OCI-LY7 (cell line): Measurements from ENCODE around the gene DNAJC27. TPM values are rescaled to one million over a fixed set of nuclear protein-coding genes. Genes with fewer than 3 reads are reported as not detected.

Experiments
- BruUV-seq: library from RNA; stranded (reverse); fragments of 400-500 nt; replicated peaks from 2 replicates; lab custom pipeline; 2021; lab: Mats Ljungman, UMichigan
- CTCF ChIA-PET: fragments of 300-600 bp; sonication (Branson Sonifier 250); formaldehyde crosslinking; loops from one replicate; lab custom pipeline; 2022; ENCODE audit warnings: antibody characterized with exemption; ENCODE audit not compliant: unreplicated experiment; lab: Charles Lee
- POLR2A ChIA-PET: fragments of 300-600 bp; sonication (Branson Sonifier 250); formaldehyde crosslinking; loops from one replicate; lab custom pipeline; 2022; ENCODE audit warnings: antibody characterized with exemption; lab: Charles Lee
- DNase-seq: peaks from one replicate; pipeline ENCODE4 v3.0.0-alpha.2; 2015; ENCODE audit warnings: low spot score
- H2AFZ ChIP-seq: fragments of 200-600 bp; sonication (generic), shearing (Covaris generic); 2 replicates; pipeline ENCODE4 v1.6.1; 2014; ENCODE audit warnings: mild to moderate bottlenecking, antibody characterized with exemption, low read length, moderate library complexity
- H3K27ac ChIP-seq: fragments of 200-600 bp; sonication (generic); 2 replicates; pipeline ENCODE4 v1.5.1; 2014; ENCODE audit warnings: mixed run types, low read depth, mild to moderate bottlenecking, moderate library complexity, low read length, inconsistent platforms; ENCODE audit not compliant: poor library complexity, severe bottlenecking
- H3K36me3 ChIP-seq: fragments of 200-600 bp; sonication (generic); 2 replicates; pipeline ENCODE4 v1.6.1; 2014; ENCODE audit warnings: mild to moderate bottlenecking, antibody characterized with exemption, low read length, moderate library complexity, mixed read lengths; ENCODE audit not compliant: insufficient read depth
- H3K4me1 ChIP-seq: fragments of 200-600 bp; sonication (generic); 2 replicates; pipeline ENCODE4 v1.5.1; 2014; ENCODE audit warnings: mild to moderate bottlenecking, low read length; ENCODE audit not compliant: insufficient read depth, poor library complexity, severe bottlenecking
- H3K4me2 ChIP-seq: fragments of 200-600 bp; sonication (generic); 2 replicates; pipeline ENCODE4 v1.6.1; 2014; ENCODE audit warnings: mild to moderate bottlenecking, low read length
- H3K4me3 ChIP-seq: fragments of 200-600 bp; sonication (generic); 2 replicates; pipeline ENCODE4 v1.5.1; 2014; ENCODE audit warnings: mild to moderate bottlenecking, low read depth, low read length; ENCODE audit not compliant: poor library complexity, severe bottlenecking
- H3K79me2 ChIP-seq: fragments of 200-600 bp; sonication (generic); 2 replicates; pipeline ENCODE4 v1.6.1; 2016; ENCODE audit warnings: low read depth, mild to moderate bottlenecking, low read length, moderate library complexity, mixed read lengths; ENCODE audit not compliant: insufficient read depth
- H3K9me2 ChIP-seq: fragments of 200-600 bp; sonication (generic); 2 replicates; pipeline ENCODE4 v1.6.1; 2016; ENCODE audit warnings: mild to moderate bottlenecking, low read length, mixed read lengths; ENCODE audit not compliant: insufficient read depth
- H3K9me3 ChIP-seq: fragments of 200-600 bp; sonication (generic); 2 replicates; pipeline ENCODE4 v1.6.1; 2014; ENCODE audit warnings: mild to moderate bottlenecking, mixed run types, low read length, mixed read lengths
- H4K20me1 ChIP-seq: fragments of 200-600 bp; sonication (generic); 2 replicates; pipeline ENCODE4 v1.6.1; 2014; ENCODE audit warnings: mild to moderate bottlenecking, antibody characterized with exemption, low read length, moderate library complexity, mixed read lengths; ENCODE audit not compliant: insufficient read depth
- EZH2phosphoT487 ChIP-seq: fragments of 200-600 bp; sonication (generic); IDR thresholded peaks from 2 replicates; pipeline ENCODE4 v1.6.1; 2018; ENCODE audit warnings: low read depth, borderline replicate concordance, mild to moderate bottlenecking, mixed run types, antibody characterized with exemption, low read length, moderate library complexity, mixed read lengths
- intact Hi-C: fragments of 100-400 bp; cut with micrococcal nuclease; formaldehyde crosslinking; loops from one replicate; pipeline ENCODE4 v1.10.0; 2022; ENCODE audit not compliant: unreplicated experiment
- total RNA-seq, 2 experiments: library from RNA; depleted of rRNA in 1 of 2; stranded (reverse); fragments of >200 nt in 1 of 2; shearing (Covaris generic) in 1 of 2; gene quantifications; 2 replicates each; pipeline ENCODE4 v1.2.3, GENCODE V29; 2014 to 2022
- TF ChIP-seq, protein P1 (sequence below): fragments of 200-600 bp; sonication (generic); conservative IDR thresholded peaks from 2 replicates; pipeline ENCODE4 v1.5.1; 2014; ENCODE audit warnings: mild to moderate bottlenecking, antibody characterized with exemption, low read length, moderate library complexity, mixed read lengths

The DNAJC27 gene
- total RNA-seq, 2 experiments from 2014 or later, result 3.6 to 6.6 TPM

DNA sequence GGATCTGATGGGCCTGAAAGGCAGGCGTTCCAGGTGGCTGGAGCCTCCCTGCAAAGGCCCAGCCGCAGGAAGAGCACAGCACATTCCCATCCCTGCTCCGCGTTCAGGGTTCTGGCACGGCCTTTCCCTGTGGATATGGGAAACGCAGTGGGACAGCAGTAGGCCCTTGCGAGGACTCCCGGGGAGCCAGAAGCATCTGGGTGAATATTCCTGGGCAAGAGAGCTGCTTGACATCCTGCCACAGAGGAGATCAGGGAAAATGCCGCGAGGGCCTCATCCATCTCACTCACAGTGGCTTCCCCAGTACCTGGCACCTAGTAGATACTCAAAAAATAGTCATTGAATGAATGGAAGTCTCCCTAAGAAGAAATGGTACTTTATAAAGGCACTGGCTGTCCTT lies 48.6 kb downstream of the DNAJC27 start:
- TF ChIP-seq, protein P1, sequence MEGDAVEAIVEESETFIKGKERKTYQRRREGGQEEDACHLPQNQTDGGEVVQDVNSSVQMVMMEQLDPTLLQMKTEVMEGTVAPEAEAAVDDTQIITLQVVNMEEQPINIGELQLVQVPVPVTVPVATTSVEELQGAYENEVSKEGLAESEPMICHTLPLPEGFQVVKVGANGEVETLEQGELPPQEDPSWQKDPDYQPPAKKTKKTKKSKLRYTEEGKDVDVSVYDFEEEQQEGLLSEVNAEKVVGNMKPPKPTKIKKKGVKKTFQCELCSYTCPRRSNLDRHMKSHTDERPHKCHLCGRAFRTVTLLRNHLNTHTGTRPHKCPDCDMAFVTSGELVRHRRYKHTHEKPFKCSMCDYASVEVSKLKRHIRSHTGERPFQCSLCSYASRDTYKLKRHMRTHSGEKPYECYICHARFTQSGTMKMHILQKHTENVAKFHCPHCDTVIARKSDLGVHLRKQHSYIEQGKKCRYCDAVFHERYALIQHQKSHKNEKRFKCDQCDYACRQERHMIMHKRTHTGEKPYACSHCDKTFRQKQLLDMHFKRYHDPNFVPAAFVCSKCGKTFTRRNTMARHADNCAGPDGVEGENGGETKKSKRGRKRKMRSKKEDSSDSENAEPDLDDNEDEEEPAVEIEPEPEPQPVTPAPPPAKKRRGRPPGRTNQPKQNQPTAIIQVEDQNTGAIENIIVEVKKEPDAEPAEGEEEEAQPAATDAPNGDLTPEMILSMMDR, result no peak
- no peak for TF ChIP-seq EZH2phosphoT487
- H3K4me1 ChIP-seq, result peaks cover 17% of the 10 kb centered on the region
- intact Hi-C loops, result loop anchor here (5.0 kb wide), 1 partner anchor 49 kb away; the partner anchor contains the start of gene DNAJC27
- no peaks in the 10 kb centered on the region for H3K9me2 ChIP-seq
- H3K4me3 ChIP-seq, result no peak overlapping the region
- peaks cover 6% of the 10 kb centered on the region; the same call in 1 of the 2 replicates for H3K36me3 ChIP-seq
- H4K20me1 ChIP-seq, result no peaks in the 10 kb centered on the region
- no peak overlapping the region for H2AFZ ChIP-seq
- H3K9me3 ChIP-seq, result no peaks in the 10 kb centered on the region
- no TSS peak for BruUV-seq
- H3K4me2 ChIP-seq, result no peak overlapping the region
- ChIA-PET CTCF (no interaction called here), POLR2A (no interaction called here)
- H3K27ac ChIP-seq, result no peak overlapping the region
- no peak for DNase-seq
- peaks cover 12% of the 10 kb centered on the region for H3K79me2 ChIP-seq

DNA sequence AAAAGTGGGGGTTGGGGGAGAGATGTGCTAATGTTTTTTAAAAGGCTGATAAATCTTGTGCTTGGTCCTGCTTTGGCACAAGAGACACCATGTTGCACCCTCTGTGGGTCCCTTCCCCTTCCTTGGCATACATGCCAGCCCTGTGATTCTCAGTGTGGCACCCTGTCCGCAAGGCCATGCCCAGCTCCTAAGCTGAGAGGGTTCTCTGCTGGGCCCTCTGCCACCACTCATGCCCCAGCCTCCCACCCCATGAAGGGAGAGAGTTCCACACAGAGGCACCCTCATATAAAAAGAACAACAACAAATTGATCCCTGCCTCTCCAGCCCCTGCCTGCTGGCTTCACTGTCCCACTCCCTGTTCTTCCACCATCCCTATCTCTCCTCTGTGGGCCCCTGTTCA lies 49.2 kb downstream of the DNAJC27 start:
- CTCF ChIA-PET, result no interaction called here
- Histone ChIP-seq H3K79me2 (peaks cover 16% of the 10 kb centered on the region), H3K4me1 (peaks cover 22% of the 10 kb centered on the region), H3K4me3 (no peak overlapping the region), H3K4me2 (no peak overlapping the region), H3K36me3 (peaks cover 11% of the 10 kb centered on the region; the same call in 1 of the 2 replicates), H4K20me1 (no peaks in the 10 kb centered on the region), H3K27ac (no peak overlapping the region), H2AFZ (no peak overlapping the region), H3K9me2 (no peaks in the 10 kb centered on the region), H3K9me3 (no peaks in the 10 kb centered on the region)
- intact Hi-C loops, result loop anchor here (5.0 kb wide), 1 partner anchor 50 kb away; the partner anchor contains the start of gene DNAJC27
- DNase-seq, result no peak
- BruUV-seq, result no TSS peak
- POLR2A ChIA-PET, result no interaction called here
- TF ChIP-seq EZH2phosphoT487, result no peak
- TF ChIP-seq, protein P1, result no peak

DNA sequence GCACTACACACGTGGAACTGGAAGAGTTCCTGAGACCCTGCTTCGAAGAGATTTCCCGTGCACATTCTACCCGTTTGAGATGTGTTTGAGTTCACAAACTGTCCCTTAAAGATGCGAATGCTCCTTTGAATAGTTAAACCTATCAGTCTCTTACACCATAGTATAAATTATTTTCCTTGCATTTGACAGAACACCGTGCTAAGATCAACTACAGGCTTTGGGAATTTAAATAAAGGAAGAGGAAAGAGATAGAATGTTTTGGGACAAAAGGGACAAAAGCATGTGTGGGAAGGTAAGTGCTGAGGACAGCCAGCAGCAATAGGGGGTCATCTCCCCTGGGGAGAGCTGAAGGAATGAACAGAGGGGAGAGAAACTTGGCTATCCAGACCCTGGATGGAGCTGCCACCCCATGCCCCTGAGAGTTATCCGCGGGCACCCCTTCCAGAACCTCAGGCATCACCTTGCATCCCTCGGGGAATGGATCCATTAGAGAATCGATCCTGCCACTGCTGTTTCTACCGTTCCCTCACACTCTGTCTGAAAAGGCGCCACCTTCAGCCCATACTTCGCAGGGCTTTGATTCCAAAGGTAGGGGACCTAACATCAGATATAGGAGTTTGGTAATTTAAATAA lies 50.8 kb downstream of the DNAJC27 start:
- BruUV-seq, result no TSS peak
- intact Hi-C loops, result loop anchor here (5.0 kb wide), 1 partner anchor 51 kb away; the partner anchor contains the start of gene DNAJC27
- CTCF ChIA-PET, result no interaction called here
- H3K4me3 ChIP-seq, result peak overlapping the region; percentile 78
- H3K9me3 ChIP-seq, result no peaks in the 10 kb centered on the region
- POLR2A ChIA-PET, result no interaction called here
- H3K27ac ChIP-seq, result peak overlapping the region; percentile 34
- no peaks in the 10 kb centered on the region for H3K9me2 ChIP-seq
- DNase-seq, result peak; percentile 43
- H3K4me2 ChIP-seq, result peak overlapping the region; percentile 65
- H4K20me1 ChIP-seq, result no peaks in the 10 kb centered on the region
- peaks cover 21% of the 10 kb centered on the region; the same call in 1 of the 2 replicates for H3K36me3 ChIP-seq
- peaks cover 27% of the 10 kb centered on the region for H3K79me2 ChIP-seq
- H2AFZ ChIP-seq, result peak overlapping the region; percentile 88
- TF ChIP-seq, protein P1, result peak; percentile 84
- no peak for TF ChIP-seq EZH2phosphoT487
- H3K4me1 ChIP-seq, result peaks cover 32% of the 10 kb centered on the region
